ENCODE measurements around the gene PCDHGA1.

The PCDHGA1 gene

GRCh38 chr5:141490771-141491170 is 160.5 kb downstream of the PCDHGA1 start:
- peak; percentile 7 for DNase-seq (ENCODE audit: extremely low spot score)
- ChIA-PET CTCF (interaction anchor here (2.7 to 4.7 kb wide), 2 partner anchors 17 to 22 kb away, joined by 12 to 31 read pairs; no protein-coding TSS in a partner anchor), POLR2A (no interaction called here)
- TF ChIP-seq CTCF (IDR thresholded peaks at IDR 0.05; ENCODE audit: control extremely low read depth, extremely low read depth, low read depth, missing control alignments), result no peak

GRCh38 chr5:141491323-141492167 is 161.2 kb downstream of the PCDHGA1 start:
- POLR2A ChIA-PET, result no interaction called here
- no peak for DNase-seq (ENCODE audit: extremely low spot score)
- CTCF ChIA-PET, result interaction anchor here (1.7 to 4.7 kb wide), 8 partner anchors 11 to 73 kb away, joined by 3 to 31 read pairs (median 10); partner anchors contain the start of genes PCDHGA11 and PCDHGC3
- no peak for TF ChIP-seq CTCF (IDR thresholded peaks at IDR 0.05; ENCODE audit: control extremely low read depth, extremely low read depth, low read depth, missing control alignments)

- ChIA-PET CTCF (interaction anchor here (0.8 to 4.7 kb wide), 14 partner anchors 8 to 79 kb away, joined by 3 to 31 read pairs (median 7); partner anchors contain the start of genes PCDHGA10, PCDHGA11, PCDHGB7 and PCDHGC3), POLR2A (no interaction called here)
- peak; percentile 63 for DNase-seq (ENCODE audit: extremely low spot score)
- TF ChIP-seq CTCF (IDR thresholded peaks at IDR 0.05; ENCODE audit: control extremely low read depth, extremely low read depth, low read depth, missing control alignments), result no peak
Measured at GRCh38 chr5:141492168-141492885, 162.0 kb downstream of the PCDHGA1 start.

GRCh38 chr5:141493500-141494422 is 163.4 kb downstream of the PCDHGA1 start:
- POLR2A ChIA-PET, result no interaction called here
- DNase-seq (ENCODE audit: extremely low spot score), result no peak
- no peak for TF ChIP-seq CTCF (IDR thresholded peaks at IDR 0.05; ENCODE audit: control extremely low read depth, extremely low read depth, low read depth, missing control alignments)
- CTCF ChIA-PET, result interaction anchor here (0.8 to 4.7 kb wide), 18 partner anchors 8 to 138 kb away, joined by 3 to 31 read pairs (median 4); partner anchors contain the start of genes PCDHGA10, PCDHGA11, PCDHGB7 and PCDHGC3

GRCh38 chr5:141494761-141495452 is 164.6 kb downstream of the PCDHGA1 start:
- TF ChIP-seq CTCF (IDR thresholded peaks at IDR 0.05; ENCODE audit: control extremely low read depth, extremely low read depth, low read depth, missing control alignments), result no peak
- POLR2A ChIA-PET, result no interaction called here
- CTCF ChIA-PET, result interaction anchor here (1.1 to 4.7 kb wide), 7 partner anchors 11 to 82 kb away, joined by 3 to 31 read pairs (median 7); partner anchors contain the start of genes PCDHGA10, PCDHGC3 and PCDHGC4
- no peak for DNase-seq (ENCODE audit: extremely low spot score)

Measured in GM10248 (cell line).